ENCODE data around the gene AP1S1. TPM values are rescaled to one million over a fixed set of nuclear protein-coding genes. Genes with fewer than 3 reads are reported as not detected.
"Not testable (repeated sequence)": the region's sequence is repeated elsewhere in the genome, so short reads cannot be mapped to it uniquely, and the experiment has no call there.

The AP1S1 gene
- total and polyA plus RNA-seq, 7 donors = 15.8 to 135 (median 31.4) TPM

GRCh38 chr7:101200862-101201599, 46.8 kb downstream of the AP1S1 start, which contains the start of gene MOGAT3:
Gene MOGAT3 (minus strand): TSS chr7:101201036. CDS start chr7:101200854, 182 bp downstream.
- no peak for DNase-seq
- H3K27ac ChIP-seq = no peak within 1 kb of the TSS
- no peaks in the 10 kb centered on the region for H3K9me3 ChIP-seq
- WGBS, 2 donors = 6 to 23% methylated on average over 21 of the region's 21 CpGs
- H3K4me3 ChIP-seq = peak within 1 kb of the TSS in 2 of 4 donors; percentile 5 to 7
- intact Hi-C loops (cut with DNase I) = no loop called here
- H3K4me1 ChIP-seq = peaks cover 0 to 11% (median 10%) of the 10 kb centered on the region in 4 donors
- peaks cover 0 to 2% (median 0%) of the 10 kb centered on the region in 4 donors for H3K36me3 ChIP-seq
- peaks cover 19 to 79% (median 33%) of the 10 kb centered on the region in 3 donors for H3K27me3 ChIP-seq
- TF ChIP-seq POLR2A (IDR thresholded peaks at IDR 0.05) (peak in 1 of 2 donors; percentile 47), POLR2AphosphoS5 (IDR thresholded peaks at IDR 0.05) (no peak)

DNA sequence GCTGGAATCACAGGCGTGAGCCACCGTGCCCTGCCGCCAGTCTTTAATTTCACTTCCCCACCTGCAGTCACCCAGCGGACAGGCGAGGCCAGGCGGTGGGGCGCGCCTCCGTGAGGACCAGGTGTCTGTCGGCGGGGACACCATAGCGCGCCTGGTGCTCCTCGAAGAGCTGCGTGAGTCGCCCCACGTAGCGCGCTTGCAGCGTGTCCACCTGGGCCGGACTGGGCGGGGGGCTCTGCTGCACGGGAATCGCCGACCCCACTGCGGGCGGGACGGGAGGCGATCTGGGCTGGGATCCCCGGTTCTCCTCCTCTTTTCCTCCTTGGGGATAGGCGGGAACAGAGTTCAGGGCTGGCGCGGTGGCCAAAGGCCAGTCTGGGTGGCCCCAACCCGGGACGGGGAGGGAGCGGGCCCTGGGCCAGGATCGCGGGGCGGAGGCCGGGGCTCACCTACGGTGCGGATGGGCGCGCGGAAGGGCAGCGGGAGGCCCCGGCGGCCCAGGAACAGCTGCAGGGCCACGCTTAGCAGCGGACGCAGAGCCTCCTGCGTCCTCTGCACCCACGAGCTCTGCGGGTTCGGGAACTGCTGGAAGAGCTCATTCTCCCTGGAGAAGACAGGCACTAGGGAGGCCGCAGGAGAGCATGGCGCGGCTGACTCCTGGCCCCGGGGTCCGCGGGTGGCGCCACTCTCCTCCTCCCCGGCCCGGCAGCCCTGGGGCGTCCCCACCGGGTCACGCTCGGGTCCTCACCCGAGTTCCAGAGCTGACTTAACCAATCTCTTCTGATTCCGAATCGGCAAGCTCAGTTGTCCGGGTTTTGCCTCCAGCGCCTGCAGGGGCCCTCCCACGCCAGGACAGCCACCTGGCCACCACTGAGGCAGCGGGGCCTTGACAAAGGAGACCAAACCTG, 47.7 kb downstream of the AP1S1 start:
- DNase-seq = no peak
- intact Hi-C loops (cut with DNase I) = no loop called here
- WGBS, 2 donors = 11% methylated on average over 75 of the region's 75 CpGs
- Histone ChIP-seq H3K4me1 (peaks cover 0 to 11% (median 10%) of the 10 kb centered on the region in 4 donors), H3K4me3 (peak overlapping the region in 2 of 4 donors; percentile 5 to 7), H3K36me3 (peaks cover 0 to 11% (median 0%) of the 10 kb centered on the region in 4 donors), H3K27ac (no peak overlapping the region), H3K9me3 (no peaks in the 10 kb centered on the region), H3K27me3 (peaks cover 19 to 70% (median 33%) of the 10 kb centered on the region in 3 donors)
- no peak for TF ChIP-seq POLR2AphosphoS5 (IDR thresholded peaks at IDR 0.05)
- peak in 1 of 2 donors; percentile 16 for TF ChIP-seq POLR2A (IDR thresholded peaks at IDR 0.05)
- TF ChIP-seq EP300 (IDR thresholded peaks at IDR 0.05) = no peak
- TF ChIP-seq CTCF (IDR thresholded peaks at IDR 0.05) = no peak

DNA sequence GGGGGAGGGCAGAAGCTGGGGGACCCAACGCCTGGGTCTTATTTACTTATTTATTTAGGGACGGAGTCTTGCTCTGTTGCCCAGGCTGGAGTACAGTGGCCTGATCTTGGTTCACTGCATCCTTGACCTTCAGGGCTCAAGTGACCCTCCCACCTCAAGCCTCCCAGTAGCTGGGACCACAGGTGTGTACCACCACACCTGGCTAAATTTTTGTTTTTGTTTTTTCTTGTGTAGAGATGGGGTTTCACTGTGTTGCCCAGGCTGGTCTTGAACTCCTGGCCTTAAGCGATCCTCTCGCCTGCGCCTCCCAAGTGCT, 48.3 kb downstream of the AP1S1 start:
- no peak for DNase-seq
- Histone ChIP-seq H3K4me1 (peaks cover 0 to 11% (median 10%) of the 10 kb centered on the region in 4 donors), H3K4me3 (no peak overlapping the region), H3K36me3 (peaks cover 0 to 17% (median 2%) of the 10 kb centered on the region in 4 donors), H3K27ac (no peak overlapping the region), H3K9me3 (no peaks in the 10 kb centered on the region), H3K27me3 (peaks cover 19 to 64% (median 33%) of the 10 kb centered on the region in 3 donors)
- 86 to 89% methylated on average over 5 of the region's 5 CpGs for WGBS, 2 donors
- intact Hi-C loops (cut with DNase I) = no loop called here
- TF ChIP-seq POLR2A (IDR thresholded peaks at IDR 0.05) (no peak), POLR2AphosphoS5 (IDR thresholded peaks at IDR 0.05) (no peak), EP300 (IDR thresholded peaks at IDR 0.05) (no peak), CTCF (IDR thresholded peaks at IDR 0.05) (no peak)

- peaks cover 0 to 32% (median 6%) of the 10 kb centered on the region in 4 donors for H3K36me3 ChIP-seq
- H3K27me3 ChIP-seq = peaks cover 19 to 50% (median 30%) of the 10 kb centered on the region in 3 donors
- H3K9me3 ChIP-seq; H3K27ac ChIP-seq; intact Hi-C loops (cut with DNase I); DNase-seq; H3K4me3 ChIP-seq: not testable (repeated sequence)
- 74 to 81% methylated on average over 22 of the region's 22 CpGs for WGBS, 2 donors
- H3K4me1 ChIP-seq = peaks cover 0 to 11% (median 10%) of the 10 kb centered on the region in 4 donors
These were observed 49.8 kb downstream of the AP1S1 start for GRCh38 chr7:101203740-101204738.
